KBM-7 (cell line): Measurements from ENCODE around the gene SLCO3A1.
"Not testable (repeated sequence)": the region's sequence is repeated elsewhere in the genome, so short reads cannot be mapped to it uniquely, and the experiment has no call there.

Source experiments
- DNase-seq: peaks from one replicate; pipeline ENCODE4 v3.0.0-alpha.2; 2015
- in situ Hi-C: fragments of 300-500 bp; cut with MboI; formaldehyde crosslinking; loops from 2 replicates; pipeline ENCODE4 v1.14.3; 2020; ENCODE audit warnings: low sequenced_read_pairs, low pct_unique_long_range_greater_than_20kb, mixed read lengths

SLCO3A1 gene

DNA sequence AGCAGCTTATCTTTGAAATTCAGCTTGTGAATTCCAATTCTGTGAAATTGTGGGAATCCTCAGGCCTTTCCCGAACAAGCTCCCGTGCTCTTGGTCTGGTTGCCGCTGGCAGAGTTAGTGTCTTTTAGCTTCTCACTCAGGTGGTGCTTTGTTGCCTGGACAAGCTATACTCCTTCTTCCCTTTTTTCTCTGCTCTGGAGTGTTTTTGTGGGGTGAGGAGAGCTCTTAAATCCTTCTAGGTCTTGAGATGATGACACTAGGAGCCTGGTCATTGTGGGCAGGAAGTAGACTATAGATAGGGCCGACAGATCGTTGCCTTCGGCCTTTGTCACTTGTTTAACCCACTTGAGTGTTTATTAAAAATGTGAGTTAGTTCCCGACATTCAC, 93.8 kb downstream of the SLCO3A1 start:
- in situ Hi-C loops, result no loop called here
- DNase-seq, result peak; percentile 67

GRCh38 chr15:91947683-91948608, 94.4 kb downstream of the SLCO3A1 start:
- no peak for DNase-seq
- in situ Hi-C loops, result no loop called here

DNA sequence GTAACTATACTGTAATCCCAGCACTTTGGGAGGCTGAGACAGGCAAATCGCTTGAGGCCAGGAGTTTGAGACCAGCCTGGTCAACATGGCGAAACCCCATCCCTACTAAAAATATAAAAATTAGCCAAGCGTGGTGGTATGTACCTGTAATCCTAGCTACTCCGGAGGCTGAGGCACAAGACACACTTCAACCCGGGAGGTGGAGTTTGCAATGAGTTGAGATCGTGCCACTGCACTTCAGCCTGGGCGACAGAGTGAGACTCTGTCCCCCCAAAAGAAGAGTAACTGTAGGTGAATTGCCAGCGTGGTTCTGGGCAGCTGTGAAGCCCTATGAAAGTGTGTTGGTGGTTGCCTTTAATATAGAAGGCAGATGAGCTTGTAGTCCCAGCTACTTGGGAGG, 95.9 kb downstream of the SLCO3A1 start:
- no peak for DNase-seq
- in situ Hi-C loops, result no loop called here

GRCh38 chr15:91950054-91950453, 96.5 kb downstream of the SLCO3A1 start:
- in situ Hi-C loops, result no loop called here
- no peak for DNase-seq

- no peak for DNase-seq
- in situ Hi-C loops, result no loop called here
Observed at GRCh38 chr15:91950631-91951329, 97.3 kb downstream of the SLCO3A1 start.

DNA sequence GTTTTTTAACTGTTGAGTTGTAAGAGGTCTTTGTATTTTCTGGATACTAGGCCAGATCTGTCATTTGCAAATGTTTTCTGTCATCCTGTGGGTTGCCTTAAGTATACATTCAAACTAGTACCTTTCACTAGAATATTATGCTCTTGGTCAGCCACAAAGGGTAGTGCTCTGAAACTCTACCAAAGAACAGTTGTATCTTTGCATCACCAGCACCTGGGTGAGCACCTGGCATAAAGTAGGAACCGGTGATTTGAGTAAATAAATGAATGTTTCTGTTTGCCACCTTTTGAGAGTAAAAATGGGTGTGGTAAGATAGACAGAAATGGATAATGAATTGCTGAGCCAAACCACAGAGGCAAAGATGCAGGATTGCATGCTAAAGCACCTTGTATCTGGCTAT, 98.7 kb downstream of the SLCO3A1 start:
- in situ Hi-C loops, result no loop called here
- no peak for DNase-seq

DNA sequence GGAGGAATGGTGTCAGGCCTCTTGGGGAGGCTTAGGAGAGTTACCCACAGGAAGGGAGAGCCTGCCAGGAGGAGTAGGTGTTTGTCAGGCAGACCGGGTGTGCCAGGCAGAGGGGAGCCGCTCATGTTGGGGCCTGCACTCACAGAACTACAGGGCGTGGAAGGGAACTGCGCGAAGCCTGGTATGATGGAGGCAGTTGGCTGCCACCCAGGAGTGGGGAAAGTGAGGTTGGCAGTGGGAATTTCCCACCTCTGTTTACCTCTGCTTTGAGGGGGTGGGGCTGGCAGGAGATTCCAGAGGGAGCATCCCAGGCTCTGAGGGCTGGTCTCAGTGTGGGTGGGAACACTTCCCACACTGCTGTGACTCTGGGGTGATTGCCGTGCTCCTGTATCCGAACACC, 99.9 kb downstream of the SLCO3A1 start:
- in situ Hi-C loops, result no loop called here
- DNase-seq, result no peak

GRCh38 chr15:91954292-91954691, 100.8 kb downstream of the SLCO3A1 start:
- no peak for DNase-seq
- in situ Hi-C loops, result no loop called here

DNA sequence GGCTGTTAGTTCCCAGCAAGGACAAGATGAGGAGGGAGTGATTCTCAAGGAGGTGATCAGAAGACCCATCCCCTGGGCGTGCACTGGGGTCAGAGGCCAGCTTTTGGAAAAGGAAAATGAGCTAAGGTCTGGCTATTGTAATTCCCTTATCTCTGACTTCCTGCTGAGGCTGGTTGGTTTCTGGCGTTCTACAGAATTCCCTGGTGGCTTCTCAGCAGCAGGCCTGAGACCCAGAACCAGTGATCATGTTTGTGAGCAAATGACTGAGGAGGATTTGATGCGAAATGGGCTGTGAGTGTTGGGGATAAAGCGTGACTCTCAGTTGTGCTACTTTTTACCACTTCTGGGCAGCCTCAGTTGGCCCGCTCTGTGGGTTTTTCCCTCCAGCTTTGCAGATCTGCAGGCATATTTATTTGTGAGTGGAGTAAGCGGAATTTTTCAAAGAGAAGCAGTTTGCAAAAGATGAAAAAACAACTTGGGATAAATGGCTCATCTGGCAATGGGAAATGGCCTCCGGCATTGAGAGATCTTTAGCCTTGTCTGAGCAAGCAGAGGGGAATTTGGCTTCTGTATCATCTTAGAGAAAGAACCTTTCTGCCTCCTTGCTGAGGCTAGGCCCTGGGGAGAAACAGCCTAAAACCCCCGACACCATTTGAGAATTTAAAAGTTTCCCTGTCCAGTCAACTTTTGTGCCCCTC, 102.7 kb downstream of the SLCO3A1 start:
- in situ Hi-C loops, result no loop called here
- no peak for DNase-seq

- no peak for DNase-seq
- in situ Hi-C loops, result no loop called here
Observed at GRCh38 chr15:91961357-91961756, 107.8 kb downstream of the SLCO3A1 start.

- DNase-seq, in situ Hi-C loops: not testable (repeated sequence)
Observed at GRCh38 chr15:91963747-91964146, 110.2 kb downstream of the SLCO3A1 start.

GRCh38 chr15:91965501-91966193, 112.1 kb downstream of the SLCO3A1 start:
- in situ Hi-C loops, result no loop called here
- no peak for DNase-seq

DNA sequence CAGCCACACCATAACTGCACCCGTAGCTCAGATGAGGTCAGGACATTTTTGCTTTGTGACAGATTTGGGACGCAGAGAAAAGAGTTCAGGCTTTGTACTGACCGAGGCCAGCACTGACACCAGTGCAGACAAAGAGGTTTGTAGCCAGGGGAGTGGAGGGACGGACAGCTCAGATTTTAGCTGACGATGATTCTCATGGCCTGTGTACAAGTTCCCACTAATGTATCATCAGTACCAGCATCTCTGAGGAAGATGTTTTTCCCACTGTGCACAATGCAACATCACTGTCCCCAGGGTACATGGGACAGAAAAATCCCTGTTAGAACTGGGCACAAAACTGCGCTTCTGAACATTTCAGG, 112.7 kb downstream of the SLCO3A1 start:
- no peak for DNase-seq

GRCh38 chr15:91967935-91968606, 114.6 kb downstream of the SLCO3A1 start:
- DNase-seq, result no peak
- in situ Hi-C loops, result no loop called here

More for the DNA sequence above, 112.7 kb downstream of the SLCO3A1 start:
- in situ Hi-C loops, result no loop called here

GRCh38 chr15:91968610-91969009, 115.1 kb downstream of the SLCO3A1 start:
- DNase-seq, result no peak
- in situ Hi-C loops, result no loop called here

DNA sequence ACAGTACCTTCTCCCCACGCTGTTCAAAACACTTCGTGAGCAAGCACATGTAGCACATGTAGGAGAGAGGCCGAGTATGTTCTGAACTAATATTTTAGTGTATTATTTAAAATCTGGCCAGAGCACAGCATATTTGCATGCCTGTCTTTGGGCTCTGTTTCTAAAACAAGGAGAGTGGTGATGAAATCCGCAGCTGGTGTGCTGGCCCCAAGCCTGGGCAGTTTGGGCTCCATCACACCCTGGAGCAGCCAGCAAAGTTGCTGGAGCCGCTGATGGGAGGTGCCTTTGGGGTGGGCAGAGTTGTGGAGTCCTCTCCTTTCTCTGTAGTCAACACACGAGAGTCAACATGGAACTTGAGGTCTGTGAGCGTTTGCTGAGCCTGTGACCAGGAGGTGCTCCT, 116.6 kb downstream of the SLCO3A1 start:
- in situ Hi-C loops, result no loop called here

GRCh38 chr15:91973481-91973880, 120.0 kb downstream of the SLCO3A1 start:
- in situ Hi-C loops, result no loop called here
- no peak for DNase-seq

More for the DNA sequence above, 116.6 kb downstream of the SLCO3A1 start:
- DNase-seq, result no peak

GRCh38 chr15:91974321-91974720, 120.8 kb downstream of the SLCO3A1 start:
- DNase-seq, result no peak
- in situ Hi-C loops, result no loop called here
